ENCODE measurements around the gene ULK4.

The ULK4 gene

GRCh38 chr3:41819236-41819635 is 142.7 kb downstream of the ULK4 start:
- no peak overlapping the region for H3K27ac ChIP-seq (ENCODE audit: poor library complexity, severe bottlenecking)
- H3K4me3 ChIP-seq (ENCODE audit: severe bottlenecking): no peak overlapping the region
- H3K4me1 ChIP-seq (ENCODE audit: insufficient read depth, poor library complexity, severe bottlenecking): no peaks in the 10 kb centered on the region
- no peaks in the 10 kb centered on the region for H3K9me3 ChIP-seq (ENCODE audit: severe bottlenecking)
- DNase-seq (ENCODE audit: low spot score) (no peak), ATAC-seq (ENCODE audit: low read depth) (no peak)
- TF ChIP-seq CTCF (IDR thresholded peaks at IDR 0.05; ENCODE audit: poor library complexity, severe bottlenecking): no peak
- no peaks in the 10 kb centered on the region for H3K36me3 ChIP-seq (ENCODE audit: low read depth)
- H3K27me3 ChIP-seq (ENCODE audit: insufficient read depth, poor library complexity, severe bottlenecking): no peaks in the 10 kb centered on the region

- ATAC-seq (ENCODE audit: low read depth) (no peak), DNase-seq (ENCODE audit: low spot score) (no peak)
- Histone ChIP-seq H3K4me3 (ENCODE audit: severe bottlenecking) (no peak overlapping the region), H3K27ac (ENCODE audit: poor library complexity, severe bottlenecking) (no peak overlapping the region), H3K36me3 (ENCODE audit: low read depth) (no peaks in the 10 kb centered on the region), H3K4me1 (ENCODE audit: insufficient read depth, poor library complexity, severe bottlenecking) (no peaks in the 10 kb centered on the region), H3K9me3 (ENCODE audit: severe bottlenecking) (no peaks in the 10 kb centered on the region), H3K27me3 (ENCODE audit: insufficient read depth, poor library complexity, severe bottlenecking) (no peaks in the 10 kb centered on the region)
- no peak for TF ChIP-seq CTCF (IDR thresholded peaks at IDR 0.05; ENCODE audit: poor library complexity, severe bottlenecking)
Measured at GRCh38 chr3:41808618-41809017, 153.3 kb downstream of the ULK4 start.

- no peak for TF ChIP-seq CTCF (IDR thresholded peaks at IDR 0.05; ENCODE audit: poor library complexity, severe bottlenecking)
- Histone ChIP-seq H3K36me3 (ENCODE audit: low read depth) (no peaks in the 10 kb centered on the region), H3K27me3 (ENCODE audit: insufficient read depth, poor library complexity, severe bottlenecking) (no peaks in the 10 kb centered on the region), H3K4me1 (ENCODE audit: insufficient read depth, poor library complexity, severe bottlenecking) (no peaks in the 10 kb centered on the region), H3K4me3 (ENCODE audit: severe bottlenecking) (no peak overlapping the region), H3K27ac (ENCODE audit: poor library complexity, severe bottlenecking) (no peak overlapping the region), H3K9me3 (ENCODE audit: severe bottlenecking) (no peaks in the 10 kb centered on the region)
- DNase-seq (ENCODE audit: low spot score): no peak
- no peak; the same call in 2 of the 3 replicates for ATAC-seq (ENCODE audit: low read depth)
Measured at GRCh38 chr3:41808152-41808551, 153.8 kb downstream of the ULK4 start.

GRCh38 chr3:41794748-41795589 is 166.9 kb downstream of the ULK4 start:
- no peak overlapping the region for H3K27ac ChIP-seq (ENCODE audit: poor library complexity, severe bottlenecking)

More at GRCh38 chr3:41794748-41795589, 166.9 kb downstream of the ULK4 start:
- ATAC-seq (ENCODE audit: low read depth) (no peak), DNase-seq (ENCODE audit: low spot score) (no peak)
- no peaks in the 10 kb centered on the region for H3K36me3 ChIP-seq (ENCODE audit: low read depth)
- no peaks in the 10 kb centered on the region for H3K9me3 ChIP-seq (ENCODE audit: severe bottlenecking)
- no peaks in the 10 kb centered on the region for H3K4me1 ChIP-seq (ENCODE audit: insufficient read depth, poor library complexity, severe bottlenecking)
- TF ChIP-seq CTCF (IDR thresholded peaks at IDR 0.05; ENCODE audit: poor library complexity, severe bottlenecking): no peak
- no peak overlapping the region for H3K4me3 ChIP-seq (ENCODE audit: severe bottlenecking)
- no peaks in the 10 kb centered on the region for H3K27me3 ChIP-seq (ENCODE audit: insufficient read depth, poor library complexity, severe bottlenecking)
